Sigmoid colon (tissue), 7 donors: ENCODE data around the gene THAP8. TPM values are rescaled to one million over a fixed set of nuclear protein-coding genes. Genes with fewer than 3 reads are reported as not detected.

Source experiments
- DNase-seq: peaks from one replicate; pipeline ENCODE4 v3.0.0-alpha.2; 2019
- H3K27ac ChIP-seq, 4 donors: fragments of 200-600 bp; sonication (generic); one replicate each; pipeline ENCODE4 v1.5.1; 2016 to 2019; ENCODE audit warnings: mild to moderate bottlenecking in 1 of 4
- H3K27me3 ChIP-seq, 3 donors: fragments of 200-600 bp; sonication (generic); one replicate each; pipeline ENCODE4 v1.5.1; 2019; ENCODE audit warnings: mild to moderate bottlenecking in 1 of 3
- H3K36me3 ChIP-seq, 4 donors: fragments of 200-600 bp; sonication (generic); one replicate each; pipeline ENCODE4 v1.5.1; 2016 to 2019
- H3K4me1 ChIP-seq, 4 donors: fragments of 200-600 bp; sonication (generic); one replicate each; pipeline ENCODE4 v1.5.1; 2017 to 2019
- H3K4me3 ChIP-seq, 4 donors: fragments of 200-600 bp; sonication (generic); one replicate each; pipeline ENCODE4 v1.5.1; 2017 to 2019; ENCODE audit warnings: mild to moderate bottlenecking in 2 of 4, moderate library complexity in 1 of 4
- H3K9me3 ChIP-seq, 4 donors: fragments of 200-600 bp in 3 of 4; sonication (generic) in 3 of 4; one replicate each; pipeline versions ENCODE4 v1.5.1 to v1.6.1; 2013 to 2019
- EP300 ChIP-seq, 4 donors: sonication (generic); formaldehyde crosslinking; IDR thresholded peaks; one replicate each; pipeline ENCODE4 v1.6.1; 2017; ENCODE audit warnings: antibody characterized with exemption in 4 of 4
- POLR2A ChIP-seq, 2 donors: fragments of 450-650 bp; IDR thresholded peaks; one replicate each; pipeline ENCODE4 v1.6.1; 2016; ENCODE audit warnings: antibody characterized with exemption in 2 of 2, mild to moderate bottlenecking in 2 of 2, moderate library complexity in 2 of 2
- POLR2AphosphoS5 ChIP-seq, 4 donors: sonication (generic); formaldehyde crosslinking; IDR thresholded peaks; one replicate each; pipeline ENCODE4 v1.6.1; 2017; ENCODE audit warnings: antibody characterized with exemption in 4 of 4
- WGBS, 2 donors: extraction: QIAGEN DNeasy Blood & Tissue Kit; methylation state at CpG; one replicate each; pipeline ENCODE4 v1.1.7; 2013; 5-methylcytosine and 5-hydroxymethylcytosine counted together
- intact Hi-C: fragments of 100-400 bp; cut with DNase I; formaldehyde crosslinking; loops from one replicate; pipeline ENCODE4 v1.15.1; 2023
- polyA plus RNA-seq, 3 donors: library from polyadenylated mRNA; stranded (reverse); fragments of 200-250 nt; gene quantifications; one replicate each; pipeline ENCODE4 v1.2.3, GENCODE V29; 2013
- total RNA-seq, 4 donors: library from RNA; depleted of rRNA; stranded (reverse); fragments of >200 nt; gene quantifications; one replicate each; pipeline ENCODE4 v1.1.0, GENCODE V29; 2016
- TF ChIP-seq, protein P1 (sequence below), 4 experiments: fragments of 450-650 bp in 3 of 4; fragments of 200-600 bp in 1 of 4; IDR thresholded peaks; one replicate each; pipeline ENCODE4 v1.5.1; 2016 to 2019; ENCODE audit warnings: antibody characterized with exemption in 4 of 4, mild to moderate bottlenecking in 3 of 4, moderate library complexity in 2 of 4
- donor health status: healthy with polysubstance abuse.
- donor health status: Bipolar disorder and iron deficiency.
- donor health status: healthy.

The THAP8 gene
- total and polyA plus RNA-seq, 7 donors = 5.8 to 23.9 (median 12.6) TPM

GRCh38 chr19:36027696-36028095 is 26.4 kb downstream of the THAP8 start:
- no peak overlapping the region for H3K27ac ChIP-seq
- H3K4me3 ChIP-seq = no peak overlapping the region
- H3K27me3 ChIP-seq = no peaks in the 10 kb centered on the region
- peaks cover 0 to 18% (median 7%) of the 10 kb centered on the region in 4 donors for H3K4me1 ChIP-seq
- H3K36me3 ChIP-seq = peaks cover 9 to 59% (median 23%) of the 10 kb centered on the region in 4 donors
- WGBS, 2 donors = 97 to 98% methylated on average over 6 of the region's 6 CpGs
- H3K9me3 ChIP-seq = no peaks in the 10 kb centered on the region
- no peak for TF ChIP-seq POLR2A (IDR thresholded peaks at IDR 0.05)
- no peak for TF ChIP-seq EP300 (IDR thresholded peaks at IDR 0.05)
- TF ChIP-seq, protein P1, sequence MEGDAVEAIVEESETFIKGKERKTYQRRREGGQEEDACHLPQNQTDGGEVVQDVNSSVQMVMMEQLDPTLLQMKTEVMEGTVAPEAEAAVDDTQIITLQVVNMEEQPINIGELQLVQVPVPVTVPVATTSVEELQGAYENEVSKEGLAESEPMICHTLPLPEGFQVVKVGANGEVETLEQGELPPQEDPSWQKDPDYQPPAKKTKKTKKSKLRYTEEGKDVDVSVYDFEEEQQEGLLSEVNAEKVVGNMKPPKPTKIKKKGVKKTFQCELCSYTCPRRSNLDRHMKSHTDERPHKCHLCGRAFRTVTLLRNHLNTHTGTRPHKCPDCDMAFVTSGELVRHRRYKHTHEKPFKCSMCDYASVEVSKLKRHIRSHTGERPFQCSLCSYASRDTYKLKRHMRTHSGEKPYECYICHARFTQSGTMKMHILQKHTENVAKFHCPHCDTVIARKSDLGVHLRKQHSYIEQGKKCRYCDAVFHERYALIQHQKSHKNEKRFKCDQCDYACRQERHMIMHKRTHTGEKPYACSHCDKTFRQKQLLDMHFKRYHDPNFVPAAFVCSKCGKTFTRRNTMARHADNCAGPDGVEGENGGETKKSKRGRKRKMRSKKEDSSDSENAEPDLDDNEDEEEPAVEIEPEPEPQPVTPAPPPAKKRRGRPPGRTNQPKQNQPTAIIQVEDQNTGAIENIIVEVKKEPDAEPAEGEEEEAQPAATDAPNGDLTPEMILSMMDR (IDR thresholded peaks at IDR 0.05) = no peak
- no peak for TF ChIP-seq POLR2AphosphoS5 (IDR thresholded peaks at IDR 0.05)
- intact Hi-C loops = no loop called here
- DNase-seq = no peak

DNA sequence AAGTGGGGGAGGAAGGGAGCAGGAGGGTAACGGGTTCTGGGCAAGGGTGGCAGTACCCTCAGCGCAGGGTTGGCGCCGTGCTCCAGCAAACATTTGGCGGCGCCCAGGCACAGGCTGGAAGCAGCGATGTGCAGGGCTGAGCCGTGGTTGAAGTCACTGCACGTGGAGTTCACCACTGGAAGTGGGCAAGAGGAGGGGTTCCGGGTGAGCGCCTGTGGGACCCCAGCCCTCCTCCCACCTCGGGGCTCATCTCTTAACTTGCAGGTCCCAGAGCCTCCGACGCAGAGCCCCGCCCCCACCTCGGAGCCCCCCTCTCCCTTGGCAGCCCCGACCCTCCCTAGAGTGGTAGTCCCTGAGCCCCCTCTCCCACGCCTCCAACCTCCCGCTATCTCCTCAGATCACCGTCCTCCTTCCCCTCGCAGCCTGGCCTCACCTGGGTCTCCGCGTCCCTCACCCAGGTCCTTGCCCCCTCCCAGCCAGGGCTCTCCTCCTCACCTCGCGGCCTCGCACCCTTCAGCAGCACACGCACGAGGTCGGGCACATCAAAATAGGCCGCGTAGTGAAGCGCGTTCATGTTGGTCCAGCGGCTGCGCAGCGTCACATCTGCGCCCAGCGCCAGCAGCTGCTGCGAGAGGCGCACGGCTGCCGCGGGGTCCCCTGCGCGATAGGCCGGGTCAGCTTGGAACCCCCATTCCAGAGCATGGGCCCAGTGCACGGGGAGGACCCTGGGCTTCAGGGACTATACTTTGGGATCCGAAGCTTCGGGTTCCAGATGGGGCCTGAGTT is 27.8 kb downstream of the THAP8 start:
- Histone ChIP-seq H3K9me3 (no peaks in the 10 kb centered on the region), H3K4me1 (peaks cover 0 to 8% (median 0%) of the 10 kb centered on the region in 4 donors), H3K36me3 (peaks cover 16 to 73% (median 29%) of the 10 kb centered on the region in 4 donors), H3K27ac (no peak overlapping the region), H3K4me3 (no peak overlapping the region), H3K27me3 (no peaks in the 10 kb centered on the region)
- 95 to 96% methylated on average over 49 of the region's 49 CpGs for WGBS, 2 donors
- TF ChIP-seq POLR2A (IDR thresholded peaks at IDR 0.05) = no peak
- TF ChIP-seq EP300 (IDR thresholded peaks at IDR 0.05) = no peak
- TF ChIP-seq, protein P1 (IDR thresholded peaks at IDR 0.05) = no peak
- no peak for TF ChIP-seq POLR2AphosphoS5 (IDR thresholded peaks at IDR 0.05)
- intact Hi-C loops = no loop called here
- no peak for DNase-seq

DNA sequence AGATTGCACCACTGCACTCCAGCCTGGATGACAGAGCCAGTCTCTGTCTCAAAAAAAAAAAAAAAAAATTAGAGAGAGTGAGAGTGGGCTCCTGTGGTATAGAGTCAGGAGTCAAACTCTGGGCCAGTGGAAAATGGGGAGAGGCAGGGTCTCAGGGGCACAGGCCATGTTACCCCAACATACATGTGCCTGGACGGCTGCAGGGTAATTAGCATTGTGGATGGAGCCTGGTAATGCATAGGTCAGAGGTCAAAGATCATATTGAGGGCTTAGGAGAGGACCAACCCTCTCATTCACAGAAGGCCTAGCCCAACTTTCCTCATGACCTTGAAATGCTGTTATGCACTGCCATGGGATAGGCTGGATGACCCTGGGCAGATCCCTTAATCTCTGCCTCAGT is 28.5 kb downstream of the THAP8 start:
- intact Hi-C loops = no loop called here
- WGBS, 2 donors = 46 to 73% methylated on average over 1 of the region's 1 CpG

GRCh38 chr19:36023432-36023831 is 30.7 kb downstream of the THAP8 start:
- no peak for TF ChIP-seq EP300 (IDR thresholded peaks at IDR 0.05)
- TF ChIP-seq, protein P1 (IDR thresholded peaks at IDR 0.05) = no peak
- TF ChIP-seq POLR2AphosphoS5 (IDR thresholded peaks at IDR 0.05) = no peak
- TF ChIP-seq POLR2A (IDR thresholded peaks at IDR 0.05) = no peak
- Histone ChIP-seq H3K27me3 (no peaks in the 10 kb centered on the region), H3K9me3 (no peaks in the 10 kb centered on the region), H3K4me3 (no peak overlapping the region), H3K4me1 (no peaks in the 10 kb centered on the region), H3K27ac (no peak overlapping the region), H3K36me3 (peaks cover 16 to 97% (median 37%) of the 10 kb centered on the region in 4 donors)
- WGBS, 2 donors = 94 to 95% methylated on average over 5 of the region's 5 CpGs
- no peak for DNase-seq
- intact Hi-C loops = no loop called here

More for the DNA sequence above, 28.5 kb downstream of the THAP8 start:
- Histone ChIP-seq H3K4me1 (peaks cover 0 to 7% (median 0%) of the 10 kb centered on the region in 4 donors), H3K27me3 (no peaks in the 10 kb centered on the region), H3K4me3 (no peak overlapping the region), H3K27ac (no peak overlapping the region), H3K36me3 (peaks cover 16 to 80% (median 31%) of the 10 kb centered on the region in 4 donors), H3K9me3 (no peaks in the 10 kb centered on the region)
- TF ChIP-seq POLR2A (IDR thresholded peaks at IDR 0.05) (no peak), EP300 (IDR thresholded peaks at IDR 0.05) (no peak), POLR2AphosphoS5 (IDR thresholded peaks at IDR 0.05) (no peak)
- TF ChIP-seq, protein P1 (IDR thresholded peaks at IDR 0.05) = no peak
- no peak for DNase-seq
